8988T (cell line): ENCODE measurements around the gene HSPB2.

Experiments
- DNase-seq: peaks from one replicate; pipeline ENCODE4 v3.0.0; 2011

HSPB2 gene

DNA sequence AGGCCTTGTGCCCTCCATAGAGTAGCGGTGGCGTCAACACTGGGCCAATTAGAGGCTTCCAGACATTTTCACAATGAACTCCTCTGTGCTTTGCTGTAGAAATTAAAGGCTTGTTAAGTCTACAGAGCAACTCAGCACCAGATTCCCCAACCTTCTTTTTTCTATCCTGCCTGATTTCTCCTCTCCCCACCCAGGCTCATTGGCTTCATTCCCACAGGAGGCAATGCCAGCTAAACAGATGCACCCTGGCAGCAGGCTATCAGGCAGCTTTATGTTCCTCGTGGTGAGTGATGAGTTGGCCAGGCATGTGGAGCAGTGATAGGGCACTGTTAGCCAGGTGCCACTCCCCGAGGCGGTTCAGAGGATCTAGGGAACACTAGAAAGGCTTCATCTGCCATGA lies 29.4 kb downstream of the HSPB2 start:
- no peak for DNase-seq

DNA sequence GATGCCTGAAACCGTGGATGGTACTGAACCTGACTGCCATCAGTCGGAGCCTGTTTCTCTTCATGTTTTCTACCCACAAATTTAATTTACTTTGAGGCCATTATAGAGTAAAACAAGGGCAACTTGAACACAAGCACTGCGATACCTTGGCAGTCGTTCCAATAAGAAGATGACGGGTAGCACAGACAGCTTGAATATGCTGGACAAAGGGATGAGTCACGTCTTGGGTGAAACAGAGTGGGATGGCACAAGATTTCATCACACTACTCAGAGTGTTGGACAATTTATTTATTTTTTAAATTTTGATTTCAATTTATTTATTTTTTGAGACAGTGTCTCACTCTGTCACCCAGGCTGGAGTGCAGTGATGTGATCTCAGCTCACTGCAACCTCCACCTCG lies 30.3 kb downstream of the HSPB2 start:
- no peak for DNase-seq

GRCh38 chr11:111944139-111944538 lies 31.6 kb downstream of the HSPB2 start:
- no peak for DNase-seq

DNA sequence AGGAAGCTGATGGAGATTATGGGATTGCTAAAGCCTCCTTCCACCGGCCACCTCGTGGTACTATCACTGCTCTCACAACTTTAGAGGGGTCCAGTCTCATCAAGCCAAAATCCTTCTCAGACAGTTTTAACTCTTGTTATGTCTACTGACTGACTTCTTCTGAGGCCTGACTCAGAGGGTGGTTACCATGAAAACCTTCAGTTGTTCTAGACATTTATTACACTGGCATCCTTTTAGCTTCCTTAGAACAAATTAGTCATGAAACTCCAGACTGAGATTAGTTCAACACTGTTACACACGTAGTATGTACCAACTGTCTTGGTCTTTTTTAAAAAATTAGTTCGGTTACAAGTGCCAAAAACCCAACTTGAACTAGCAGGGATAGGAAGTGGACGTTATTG lies 32.1 kb downstream of the HSPB2 start:
- DNase-seq, result no peak

DNA sequence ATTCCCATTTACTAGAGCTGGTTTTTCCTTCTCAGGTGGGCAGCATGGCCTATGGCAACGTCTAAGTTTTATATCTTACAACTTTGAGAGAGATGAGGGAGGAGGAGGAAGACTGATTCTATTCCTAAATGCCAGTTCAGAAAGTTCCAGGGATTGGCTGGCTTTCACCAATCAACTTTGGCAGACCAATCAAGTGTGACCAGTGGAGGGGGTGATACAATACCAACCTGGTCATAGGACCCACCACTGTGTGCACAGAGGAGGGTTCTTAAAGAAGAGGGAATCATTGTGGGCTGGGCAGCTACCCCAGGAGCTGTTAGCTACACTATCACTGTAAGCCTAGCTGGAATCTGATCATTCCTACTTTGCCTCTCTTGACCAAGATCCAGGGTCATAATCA lies 32.7 kb downstream of the HSPB2 start:
- no peak for DNase-seq

DNA sequence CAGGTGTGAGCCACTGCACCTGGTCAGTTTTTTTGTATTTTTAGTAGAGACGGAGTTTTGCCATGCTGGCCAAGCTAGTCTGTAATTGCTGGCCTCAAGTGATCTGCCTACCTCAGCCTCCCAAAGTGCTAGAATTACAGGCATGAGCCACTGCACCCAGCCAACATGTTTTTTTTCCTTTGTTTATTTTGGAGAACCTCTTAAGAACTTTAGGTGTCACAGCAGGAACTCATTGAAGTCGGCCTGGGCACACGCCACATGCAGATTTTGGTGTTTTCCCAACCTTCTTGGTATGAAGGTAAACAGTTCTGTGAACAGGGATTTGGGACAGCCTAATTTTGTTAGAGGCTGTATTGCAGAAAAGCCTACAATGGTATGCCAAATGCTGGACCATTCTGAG lies 34.0 kb downstream of the HSPB2 start:
- DNase-seq, result no peak

DNA sequence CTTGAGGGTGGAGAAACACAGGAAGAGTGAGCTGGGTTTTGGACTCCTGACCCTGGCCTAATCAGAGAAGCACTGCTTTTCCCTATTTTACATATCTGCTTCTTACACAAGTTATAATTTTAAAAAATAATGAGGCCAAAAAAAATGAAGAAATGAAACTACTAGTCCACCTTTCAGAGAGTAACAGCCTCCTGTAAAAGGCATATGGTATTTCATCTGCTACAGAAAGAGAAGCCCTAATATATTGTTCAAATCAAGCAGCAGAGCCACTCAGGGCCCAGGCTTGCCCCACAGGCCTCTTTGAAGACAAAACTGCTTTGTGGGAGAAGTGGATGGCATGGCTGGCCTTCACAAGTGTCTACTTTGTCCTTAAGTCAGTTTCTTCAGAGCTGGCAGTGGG lies 34.6 kb downstream of the HSPB2 start:
- DNase-seq, result no peak

- no peak for DNase-seq
These were observed 37.2 kb downstream of the HSPB2 start for GRCh38 chr11:111949519-111950426.

DNA sequence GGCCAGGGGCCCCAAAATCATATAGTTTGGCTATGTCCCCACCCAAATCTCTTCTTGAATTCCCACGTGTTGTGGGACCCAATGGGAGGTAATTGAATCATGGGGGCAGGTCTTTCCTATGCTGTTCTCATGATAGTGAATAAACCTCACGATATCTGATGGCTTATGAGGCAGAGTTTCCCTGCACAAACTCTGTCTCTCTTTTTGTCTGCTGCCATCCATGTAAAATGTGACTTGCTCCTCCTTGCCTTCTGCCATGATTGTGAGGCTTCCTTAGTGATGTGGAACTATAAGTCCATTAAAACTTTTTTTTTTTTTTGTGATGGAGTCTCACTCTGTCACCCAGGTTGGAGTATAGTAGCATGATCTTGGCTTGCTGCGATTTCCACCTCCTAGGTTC lies 39.0 kb downstream of the HSPB2 start:
- DNase-seq, result no peak

GRCh38 chr11:111954154-111954553 lies 41.6 kb downstream of the HSPB2 start:
- DNase-seq, result no peak

DNA sequence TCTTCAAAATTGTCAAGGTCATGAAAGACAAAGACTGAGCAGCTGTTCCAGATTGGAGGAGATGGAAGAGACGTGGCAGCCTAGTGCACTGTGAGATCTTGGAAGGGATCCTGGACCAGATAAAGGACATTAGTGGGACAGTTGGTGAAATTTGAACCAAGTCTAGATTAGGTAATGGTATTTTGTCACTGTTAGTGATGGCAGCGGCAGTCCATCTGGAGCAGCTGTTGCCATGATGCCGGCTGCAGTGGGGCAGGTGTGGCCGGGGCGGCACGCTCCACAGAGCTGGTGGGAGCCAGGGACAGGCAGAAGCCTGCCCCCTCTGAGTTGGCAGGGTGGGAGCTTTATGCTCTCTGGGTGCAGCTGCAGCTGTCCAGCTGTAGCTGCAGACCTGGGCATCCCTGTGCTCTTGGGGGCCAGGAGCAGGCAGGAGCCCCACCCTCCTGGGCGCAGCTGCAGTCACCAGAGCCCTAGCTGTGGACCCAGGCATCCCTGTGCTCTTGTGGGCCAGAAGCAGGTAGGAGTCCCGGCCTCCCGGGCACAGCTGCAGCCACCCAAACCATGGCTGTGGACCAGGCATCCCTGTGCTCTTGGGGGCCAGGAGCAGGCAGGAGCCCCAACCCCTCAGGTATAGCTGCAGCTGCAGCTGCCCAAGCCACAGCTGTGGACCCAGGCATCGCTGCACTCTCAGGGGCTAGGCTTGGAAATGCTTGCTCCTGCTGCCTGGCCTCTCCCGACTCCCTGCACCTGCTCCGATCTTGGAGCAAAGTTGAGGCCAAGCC lies 45.3 kb downstream of the HSPB2 start:
- DNase-seq, result no peak

DNA sequence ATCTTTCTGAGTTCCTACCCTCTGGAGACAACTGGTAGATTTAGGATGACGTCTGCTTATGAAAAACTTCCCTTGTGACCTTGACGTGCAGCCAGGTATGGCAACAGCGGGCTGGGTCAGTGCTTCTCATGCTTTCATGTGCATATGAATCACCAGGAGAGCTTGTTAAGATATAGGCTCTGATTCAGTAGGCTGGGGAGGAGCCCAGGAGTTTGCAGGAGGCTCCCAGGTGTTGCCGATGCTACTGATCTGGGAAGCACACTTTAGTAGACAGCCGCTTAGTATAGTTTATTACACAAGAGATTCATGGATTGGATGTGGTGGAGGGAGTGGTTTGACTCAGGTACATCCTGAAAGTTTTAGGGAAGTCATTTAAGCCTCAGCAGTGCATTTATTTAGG lies 48.4 kb downstream of the HSPB2 start:
- no peak for DNase-seq

DNA sequence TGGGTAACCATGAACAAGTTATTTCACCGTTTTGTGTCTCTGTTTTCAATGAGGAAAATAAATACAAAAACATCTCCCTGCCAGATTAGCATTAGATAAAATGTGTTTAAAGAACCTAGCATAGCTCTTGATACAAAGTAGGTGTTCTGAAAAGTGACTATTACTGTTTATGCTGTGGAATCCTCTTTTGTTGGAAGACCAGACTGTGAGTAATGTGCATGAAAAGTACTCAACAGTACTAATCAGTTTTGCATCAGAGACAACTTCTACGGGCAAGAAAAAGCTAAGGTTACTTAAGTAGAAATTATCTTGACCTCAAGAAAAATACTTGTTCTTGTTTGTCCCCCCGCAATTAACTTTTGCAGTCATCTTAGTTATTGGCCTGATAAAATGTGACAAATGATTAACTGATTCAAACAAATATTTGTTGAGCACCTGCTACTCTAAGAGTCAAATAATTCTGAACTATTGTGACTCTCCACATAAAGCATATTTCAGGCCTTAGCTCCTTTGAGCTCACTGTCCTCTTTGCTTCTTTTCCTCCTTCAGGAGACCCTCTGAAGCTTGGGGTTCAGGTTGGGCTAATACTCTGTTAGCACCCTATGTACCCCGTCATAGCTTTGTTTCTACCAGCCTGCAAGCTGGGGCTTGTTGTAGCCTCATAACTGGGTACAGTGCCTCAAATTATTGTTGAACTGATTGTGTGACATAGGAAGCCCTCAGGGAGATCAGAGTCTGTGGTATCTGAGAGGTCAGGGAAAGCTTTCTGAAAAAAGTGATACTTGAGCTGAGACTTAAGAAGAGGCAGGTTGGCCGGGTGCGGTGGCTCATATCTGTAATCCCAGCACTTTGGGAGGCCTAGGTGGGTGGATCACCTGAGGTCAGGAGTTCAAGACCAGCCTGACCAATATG lies 49.1 kb downstream of the HSPB2 start:
- no peak for DNase-seq
